Stimulated activated naive CD4-positive, alpha-beta T cell (primary cell): Measurements from ENCODE around the gene TFAP2E.
"Not testable (repeated sequence)": the region's sequence is repeated elsewhere in the genome, so short reads cannot be mapped to it uniquely, and the experiment has no call there.

Experiments used
- DNase-seq, 6 experiments: peaks; one replicate each; lab custom pipeline; 2025; lab: John Stamatoyannopoulos, UW

The TFAP2E gene

GRCh38 chr1:35574125-35574654, 1.1 kb downstream of the TFAP2E start:
- no peak for DNase-seq

GRCh38 chr1:35574655-35575415, 1.7 kb downstream of the TFAP2E start:
- no peak for DNase-seq

- DNase-seq = no peak
These were observed 2.4 kb downstream of the TFAP2E start for GRCh38 chr1:35575416-35575958.

GRCh38 chr1:35576061-35576765, 3.1 kb downstream of the TFAP2E start:
- no peak for DNase-seq

GRCh38 chr1:35576766-35577070, 3.6 kb downstream of the TFAP2E start:
- DNase-seq = peak in 1 of 6 experiments; percentile 21

- DNase-seq = peak; percentile 29 to 67 (median 36)
These were observed 4.2 kb downstream of the TFAP2E start for GRCh38 chr1:35577071-35577998.

- DNase-seq = no peak
These were observed 7.9 kb downstream of the TFAP2E start for GRCh38 chr1:35580949-35581388.

GRCh38 chr1:35581621-35582020, 8.5 kb downstream of the TFAP2E start:
- DNase-seq = not testable (repeated sequence)

GRCh38 chr1:35585281-35585680, 12.2 kb downstream of the TFAP2E start:
- DNase-seq = no peak

- DNase-seq = not testable (repeated sequence)
These were observed 12.7 kb downstream of the TFAP2E start for GRCh38 chr1:35585805-35586204.

GRCh38 chr1:35586808-35587207, 13.7 kb downstream of the TFAP2E start:
- no peak for DNase-seq

GRCh38 chr1:35587736-35588135, 14.6 kb downstream of the TFAP2E start:
- no peak for DNase-seq

- DNase-seq = no peak
These were observed 15.2 kb downstream of the TFAP2E start for GRCh38 chr1:35588197-35588910.

- no peak for DNase-seq
These were observed 16.7 kb downstream of the TFAP2E start for GRCh38 chr1:35589516-35590427.

- no peak for DNase-seq
These were observed 17.4 kb downstream of the TFAP2E start for GRCh38 chr1:35590476-35591040.

- no peak for DNase-seq
These were observed 18.1 kb downstream of the TFAP2E start for GRCh38 chr1:35591211-35591610.

- no peak for DNase-seq
These were observed 20.1 kb downstream of the TFAP2E start for GRCh38 chr1:35592991-35593769.

GRCh38 chr1:35594005-35594760, 21.1 kb downstream of the TFAP2E start:
- DNase-seq = no peak
